Suppressor macrophage treated with lipopolysaccharide for 1 hour (primary cell): ENCODE results near the gene DDX18.
"Not testable (repeated sequence)": the region's sequence is repeated elsewhere in the genome, so short reads cannot be mapped to it uniquely, and the experiment has no call there.

Experiments used
- DNase-seq, 3 donors: peaks; one replicate each; pipeline ENCODE4 v3.0.0-alpha.2; 2020 to 2022

Gene DDX18

DNA sequence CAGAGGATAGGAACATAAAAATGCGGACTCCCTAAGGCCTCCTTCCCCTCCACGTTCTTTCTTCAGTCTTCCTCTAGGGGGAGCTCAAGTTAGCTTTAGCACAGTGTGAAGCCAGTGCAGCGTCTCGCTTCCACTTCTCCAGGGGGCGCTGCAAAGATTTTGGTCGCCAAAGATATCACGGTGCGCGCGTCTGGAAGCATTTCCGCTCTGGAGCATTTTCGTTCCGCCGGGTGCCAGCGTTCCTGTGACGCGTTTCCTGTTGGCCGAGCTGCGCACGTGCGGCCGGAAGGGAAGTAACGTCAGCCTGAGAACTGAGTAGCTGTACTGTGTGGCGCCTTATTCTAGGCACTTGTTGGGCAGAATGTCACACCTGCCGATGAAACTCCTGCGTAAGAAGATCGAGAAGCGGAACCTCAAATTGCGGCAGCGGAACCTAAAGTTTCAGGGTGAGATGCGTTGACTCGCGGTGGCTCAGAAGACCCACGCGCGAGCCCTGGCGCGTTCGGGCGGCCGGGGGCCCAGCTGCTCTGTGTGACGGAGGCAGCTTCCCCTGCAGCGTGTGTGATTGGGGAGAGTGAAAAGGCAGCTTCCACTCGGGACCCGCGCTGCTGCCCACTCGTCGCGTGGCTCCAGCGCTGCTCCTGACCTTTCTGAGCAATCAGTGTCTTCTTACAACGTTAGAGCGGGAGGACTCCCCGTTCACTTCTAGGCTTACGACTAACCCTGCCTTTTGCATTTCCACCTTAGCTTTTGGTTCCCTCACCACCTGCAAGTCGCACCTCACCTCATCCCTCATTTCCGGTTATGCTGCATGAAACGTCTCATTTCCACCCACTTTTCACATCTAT is at the start of gene DDX18:
Gene DDX18, plus strand, starts transcription at position 275 of the 848 bp plus-strand sequence. Its CDS starts 87 bp downstream, at position 362.
- DNase-seq = peak; percentile 98 to 100 (median 100)

DNA sequence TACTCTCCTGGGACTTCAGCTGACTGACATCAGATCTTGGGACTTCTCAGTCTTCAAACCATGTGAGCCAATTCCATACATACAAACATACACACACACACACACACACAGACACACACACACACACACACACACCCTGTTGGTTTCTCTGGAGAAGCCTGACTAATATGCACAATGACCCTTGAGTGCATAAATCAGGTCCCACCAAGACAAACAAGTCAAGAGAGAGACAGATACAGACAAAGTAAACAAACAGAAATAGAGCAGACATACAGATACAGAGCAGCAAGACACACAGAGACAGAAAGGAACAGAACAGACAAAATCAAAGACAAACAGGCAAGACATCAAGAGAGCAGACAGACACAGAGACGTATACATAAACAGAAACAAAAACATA is 43.8 kb upstream of the DDX18 start:
- no peak for DNase-seq

DNA sequence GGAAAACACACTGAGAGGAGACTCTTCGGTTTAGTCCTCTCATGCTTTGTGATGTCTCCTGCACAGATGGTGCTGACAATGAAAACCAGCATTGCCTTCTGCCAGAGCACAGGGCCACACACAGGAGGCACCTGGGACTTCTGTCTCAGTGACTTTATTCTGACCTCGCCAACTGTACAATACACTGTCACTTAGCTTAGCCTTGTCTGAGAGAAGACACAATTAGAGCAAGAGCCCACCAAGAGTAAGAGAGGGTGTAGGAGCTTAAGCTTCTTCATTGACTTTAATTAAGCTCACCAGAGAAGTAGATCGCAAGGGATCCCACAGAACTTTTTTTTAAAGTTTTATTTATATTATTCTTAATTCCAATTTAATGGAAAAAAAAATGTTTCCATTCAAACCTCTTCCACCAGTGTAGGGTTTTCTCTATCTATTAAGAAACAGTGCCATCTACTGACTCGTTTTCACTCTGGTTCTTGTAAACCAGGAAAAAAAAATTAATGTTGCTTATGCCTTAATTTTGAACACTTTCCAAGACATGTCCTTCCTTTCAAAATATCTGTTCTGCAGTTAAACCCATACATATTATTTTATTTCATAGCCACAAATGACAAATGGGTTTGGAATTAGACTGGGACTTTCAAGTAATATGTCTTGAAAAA is 42.4 kb upstream of the DDX18 start:
- peak in 2 of 3 donors; percentile 3 to 14 for DNase-seq

DNA sequence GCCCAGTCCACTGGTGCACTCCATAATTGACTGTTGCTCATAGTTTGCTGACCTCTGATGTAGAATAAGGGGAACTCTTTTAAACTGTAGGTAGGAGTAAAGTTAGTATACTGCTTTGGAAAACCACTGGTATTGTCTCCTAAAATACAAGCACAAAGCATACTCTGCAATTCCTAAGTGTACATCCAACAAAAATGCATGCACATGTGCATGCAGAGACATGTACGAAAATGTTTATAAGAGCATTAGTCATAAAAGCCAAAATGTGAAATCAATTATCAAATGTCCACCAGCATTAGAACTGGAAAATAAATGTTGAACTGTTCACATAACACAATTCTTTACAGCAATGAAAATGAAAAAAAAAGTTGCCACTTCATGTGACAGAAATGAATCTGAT is 39.8 kb upstream of the DDX18 start:
- DNase-seq = no peak

DNA sequence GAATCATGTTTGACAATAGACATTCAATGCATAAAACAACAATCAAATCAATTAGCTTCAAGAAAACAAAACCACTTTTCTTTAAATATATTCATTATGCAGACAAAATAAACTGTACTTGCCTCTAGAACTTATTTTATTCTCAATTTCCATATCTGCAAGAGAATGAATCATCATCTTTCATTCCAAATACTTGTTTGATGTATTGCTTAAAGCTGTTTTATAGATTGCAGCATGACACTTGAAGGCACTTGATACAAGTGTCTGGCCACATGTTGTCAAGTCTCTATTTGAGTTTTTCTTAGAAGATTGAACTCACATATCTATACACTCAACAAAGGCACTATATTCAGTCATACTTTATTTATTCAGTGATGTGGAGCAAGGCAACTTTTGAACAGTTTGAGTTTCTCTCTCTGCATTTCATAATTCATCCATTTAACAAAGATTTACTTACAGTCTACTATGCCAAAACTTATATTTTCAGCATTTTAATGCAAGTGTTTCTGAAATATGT is 38.7 kb upstream of the DDX18 start:
- no peak for DNase-seq

DNA sequence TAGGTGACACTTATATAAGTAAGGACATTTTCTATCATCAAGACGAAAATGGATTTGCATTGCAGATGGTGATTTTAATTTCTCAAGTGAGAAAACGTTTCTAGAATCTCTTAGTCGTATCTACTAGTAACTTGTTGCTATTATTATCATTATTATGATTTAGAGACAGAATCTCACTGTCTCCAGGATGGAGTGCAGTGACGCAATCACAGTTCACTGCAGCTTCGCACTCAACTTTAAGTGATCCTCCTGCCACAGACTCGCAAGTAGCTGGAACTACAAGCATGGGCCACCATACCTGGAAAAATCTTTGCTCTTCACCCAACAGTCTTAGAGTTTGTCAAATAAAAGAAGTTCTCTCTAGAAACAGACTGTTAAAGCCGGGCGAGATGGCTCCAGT is 37.6 kb upstream of the DDX18 start:
- no peak for DNase-seq

DNA sequence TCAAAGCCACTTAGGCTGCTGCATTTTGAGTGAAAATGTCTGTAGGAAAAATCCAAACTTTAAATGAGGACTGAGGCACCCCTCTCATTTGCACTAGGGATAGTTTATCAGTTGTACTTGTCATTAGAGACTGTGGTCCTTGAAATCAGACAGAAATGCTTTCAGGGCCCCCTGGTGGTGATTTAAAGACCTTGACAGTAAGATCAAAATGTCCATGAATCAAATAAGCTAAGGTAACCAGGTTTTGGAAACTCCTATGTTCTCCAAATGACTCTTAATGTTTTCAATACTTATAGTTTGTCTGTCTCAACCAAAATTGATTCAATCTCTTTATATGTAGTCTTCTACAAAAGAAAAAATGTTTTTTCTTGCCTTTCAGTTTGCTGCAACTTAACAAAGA is 28.8 kb upstream of the DDX18 start:
- DNase-seq = peak; percentile 57 to 66 (median 60)

DNA sequence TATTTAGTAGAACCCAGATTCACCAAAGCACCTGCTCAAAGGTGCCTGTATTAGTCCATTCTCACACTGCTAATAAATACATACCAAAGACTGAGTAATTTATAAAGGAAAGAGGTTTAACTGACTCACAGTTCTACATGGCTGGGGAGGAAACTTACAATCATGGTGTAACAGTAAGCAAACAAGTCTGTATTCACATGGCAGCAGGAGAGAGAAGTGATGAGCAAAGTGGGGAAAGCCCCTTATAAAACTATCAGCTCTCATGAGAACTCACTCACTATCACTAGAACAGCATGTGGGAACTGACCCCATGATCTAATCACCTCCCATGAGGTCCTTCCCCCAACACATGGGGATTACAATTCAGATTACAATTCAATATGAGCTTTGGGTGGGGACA is 28.0 kb upstream of the DDX18 start:
- DNase-seq = peak; percentile 9 to 47 (median 22)

DNA sequence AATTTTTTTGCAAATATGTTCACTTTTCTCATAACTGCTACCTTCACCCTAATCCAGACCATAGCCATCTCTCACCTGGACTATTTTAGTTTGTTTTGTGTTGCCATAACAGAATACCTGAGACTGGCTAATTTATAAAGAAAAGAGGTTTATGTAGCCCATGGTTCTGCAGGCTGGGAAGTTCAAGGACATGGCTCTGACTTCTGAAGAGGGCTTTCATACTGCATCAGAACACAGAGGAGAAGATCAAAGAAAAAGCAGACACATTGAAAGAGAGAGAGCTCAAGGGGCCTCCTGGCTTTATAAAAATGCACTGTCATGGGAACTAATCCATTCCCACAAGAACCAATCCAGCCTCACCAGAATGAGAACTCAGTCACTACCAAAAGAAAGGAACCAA is 25.0 kb upstream of the DDX18 start:
- no peak for DNase-seq

DNA sequence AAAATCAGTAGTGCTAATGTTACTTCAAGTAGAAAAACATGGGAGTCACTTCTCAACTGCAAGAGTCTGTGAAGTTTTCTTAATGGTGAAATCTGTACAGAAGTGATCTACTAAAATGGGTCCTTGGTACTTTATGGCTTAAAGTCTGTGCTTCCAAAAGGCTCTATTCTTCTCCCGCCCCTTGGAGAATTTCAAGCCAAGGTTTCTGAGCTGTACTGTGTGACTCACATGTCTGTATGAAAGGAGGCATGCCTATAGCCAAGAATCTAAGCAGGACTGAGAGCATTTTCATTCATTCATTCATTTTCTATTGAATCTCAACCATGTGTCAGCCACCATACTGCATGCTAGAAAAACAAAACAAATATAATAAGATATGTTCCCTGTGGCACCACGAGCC is 19.8 kb upstream of the DDX18 start:
- no peak for DNase-seq

DNA sequence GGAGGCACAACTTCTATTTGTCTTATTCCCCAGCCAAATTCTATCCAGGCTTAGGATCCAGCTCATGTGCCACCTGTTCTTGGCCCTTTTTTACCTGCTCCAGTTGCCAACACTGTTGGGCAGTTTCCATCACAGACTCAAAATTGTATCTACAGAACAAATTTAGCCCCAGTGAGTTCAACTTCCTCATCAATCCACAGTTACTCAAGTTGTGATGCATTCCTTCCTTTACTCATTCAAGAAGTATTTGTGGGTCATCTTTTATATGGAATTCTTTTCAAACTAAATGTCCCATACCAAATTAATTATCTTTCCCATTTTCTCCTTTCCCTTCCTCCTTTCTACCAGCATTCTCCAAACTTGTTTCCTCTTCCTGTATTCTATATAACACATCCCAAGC is 12.7 kb upstream of the DDX18 start:
- no peak for DNase-seq

DNA sequence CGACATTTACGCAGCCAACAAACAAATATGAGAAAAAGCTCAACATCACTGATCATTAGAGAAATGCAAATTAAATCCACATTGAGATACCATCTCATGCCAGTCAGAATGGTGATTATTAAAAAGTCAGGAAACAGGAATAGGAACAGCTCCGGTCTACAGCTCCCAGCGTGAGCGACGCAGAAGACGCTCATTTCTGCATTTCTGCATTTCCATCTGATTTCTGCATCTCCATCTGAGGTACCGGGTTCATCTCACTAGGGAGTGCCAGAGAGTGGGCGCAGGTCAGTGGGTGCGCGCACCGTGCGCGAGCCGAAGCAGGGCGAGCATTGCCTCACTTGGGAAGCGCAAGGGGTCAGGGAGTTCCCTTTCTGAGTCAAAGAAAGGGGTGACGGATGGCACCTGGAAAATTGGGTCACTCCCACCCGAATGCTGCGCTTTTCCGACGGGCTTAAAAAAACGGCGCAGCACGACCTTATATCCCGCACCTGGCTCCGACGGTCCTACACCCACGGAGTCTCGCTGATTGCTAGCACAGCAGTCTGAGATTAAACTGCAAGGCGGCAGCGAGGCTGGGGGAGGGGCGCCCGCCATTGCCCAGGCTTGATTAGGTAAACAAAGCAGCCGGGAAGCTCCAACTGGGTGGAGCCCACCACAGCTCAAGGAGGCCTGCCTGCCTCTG is 10.7 kb upstream of the DDX18 start:
- not testable (repeated sequence) for DNase-seq

DNA sequence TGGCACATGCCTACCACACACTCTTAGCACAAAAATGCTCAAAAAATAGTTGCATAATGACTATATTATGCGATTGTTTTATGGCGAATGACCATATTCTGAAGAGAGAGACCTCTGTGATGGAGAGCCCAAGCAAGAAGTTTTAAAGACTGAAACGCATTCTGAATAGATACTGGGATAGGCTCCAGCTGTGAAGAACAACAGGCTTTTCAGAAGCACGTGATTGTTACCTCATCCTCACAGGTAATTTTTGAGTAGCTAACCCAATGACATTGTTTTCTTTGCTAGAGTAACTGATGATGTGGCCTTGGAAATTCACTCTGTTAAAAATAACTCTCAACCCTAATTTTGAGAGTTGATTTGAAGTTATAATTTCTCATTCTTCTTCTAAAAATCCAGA is 2.0 kb upstream of the DDX18 start:
- DNase-seq = no peak

DNA sequence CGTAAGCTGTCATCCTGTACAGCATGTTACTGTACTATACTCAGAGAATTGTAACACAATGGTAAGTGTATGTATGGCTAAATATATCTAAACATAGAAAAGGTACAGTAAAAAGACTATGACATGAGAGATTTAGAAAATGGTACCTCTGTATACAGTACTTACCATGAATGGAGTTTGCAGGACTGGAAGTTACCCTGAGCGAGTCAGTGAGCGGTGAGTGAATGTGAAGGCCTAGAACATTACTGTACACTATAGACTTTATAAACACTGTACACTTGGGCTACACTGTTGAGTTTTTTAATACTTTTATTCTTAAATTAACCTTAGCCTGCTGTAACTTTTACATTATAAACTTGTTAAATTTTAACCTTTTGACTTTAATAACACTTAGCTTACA is 1.5 kb downstream of the DDX18 start:
- DNase-seq = peak in 1 of 3 donors; percentile 9

DNA sequence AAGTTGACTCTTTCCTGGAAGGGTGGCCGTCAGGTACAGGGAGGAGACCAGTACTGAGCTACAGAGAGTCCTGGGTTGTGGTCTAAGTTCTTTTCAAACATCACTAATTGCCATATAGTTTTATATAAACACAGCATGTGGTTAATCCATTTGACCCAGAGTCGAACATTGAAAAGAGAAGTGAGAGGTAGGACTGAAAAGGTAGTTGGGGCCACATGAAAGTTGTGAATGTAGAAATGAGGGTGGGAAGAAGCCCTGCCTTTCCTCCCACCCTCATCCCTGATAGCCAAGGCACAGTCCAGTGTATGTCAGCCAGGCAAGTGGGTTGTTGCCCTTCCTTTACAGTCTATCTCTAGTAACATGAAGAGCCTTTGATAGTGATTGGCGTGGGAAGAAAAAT is 4.4 kb downstream of the DDX18 start:
- no peak for DNase-seq

DNA sequence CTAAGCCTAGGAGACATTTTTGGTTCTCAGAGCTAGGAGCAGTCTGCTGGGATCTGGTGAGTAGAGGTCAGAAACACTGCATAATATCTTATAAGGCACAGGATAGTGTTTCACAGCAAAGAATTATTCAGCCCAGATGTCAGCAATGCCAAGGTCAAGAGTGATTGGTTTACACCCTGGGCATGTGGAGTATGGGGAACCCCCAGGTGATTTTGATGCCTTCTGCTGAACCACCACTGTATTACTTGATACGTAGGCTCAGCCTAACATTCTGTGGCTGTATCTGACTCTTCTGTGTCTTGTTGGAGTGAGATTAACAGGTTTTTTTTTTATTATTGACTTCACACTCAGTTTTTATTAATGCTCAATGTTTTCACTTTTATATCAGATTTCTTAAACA is 6.0 kb downstream of the DDX18 start:
- DNase-seq = peak in 1 of 3 donors; percentile 7

DNA sequence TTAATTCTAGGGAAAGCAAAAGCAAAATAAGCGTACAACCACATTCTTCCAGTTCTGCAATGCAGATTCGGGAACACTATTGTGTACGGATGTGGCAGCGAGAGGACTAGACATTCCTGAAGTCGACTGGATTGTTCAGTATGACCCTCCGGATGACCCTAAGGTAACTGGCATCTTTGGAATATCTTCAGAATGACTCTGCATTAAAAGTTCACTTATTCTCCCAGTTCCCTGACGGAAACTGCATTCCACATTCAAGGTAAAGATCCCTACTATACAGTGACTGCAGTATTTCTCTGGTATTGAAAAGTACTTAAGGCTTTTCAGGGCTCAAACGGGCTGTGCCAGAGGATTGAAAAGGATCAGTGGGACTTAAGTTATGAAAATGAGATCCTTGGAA is 10.9 kb downstream of the DDX18 start:
- no peak for DNase-seq

DNA sequence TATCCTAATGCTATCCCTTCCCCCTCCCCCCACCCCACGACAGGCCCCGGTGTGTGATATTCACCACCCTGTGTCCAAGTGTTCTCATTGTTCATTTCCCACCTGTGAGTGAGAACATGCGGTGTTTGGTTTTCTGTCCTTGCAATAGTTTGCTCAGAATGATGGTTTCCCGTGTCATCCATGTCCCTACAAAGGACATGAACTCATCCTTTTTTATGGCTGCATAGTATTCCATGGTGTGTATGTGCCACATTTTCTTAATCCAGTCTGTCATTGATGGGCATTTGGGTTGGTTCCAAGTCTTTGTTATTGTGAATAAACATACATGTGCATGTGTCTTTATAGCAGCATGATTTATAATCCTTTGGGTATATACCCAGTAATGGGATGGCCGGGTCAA is 13.0 kb downstream of the DDX18 start:
- not testable (repeated sequence) for DNase-seq

DNA sequence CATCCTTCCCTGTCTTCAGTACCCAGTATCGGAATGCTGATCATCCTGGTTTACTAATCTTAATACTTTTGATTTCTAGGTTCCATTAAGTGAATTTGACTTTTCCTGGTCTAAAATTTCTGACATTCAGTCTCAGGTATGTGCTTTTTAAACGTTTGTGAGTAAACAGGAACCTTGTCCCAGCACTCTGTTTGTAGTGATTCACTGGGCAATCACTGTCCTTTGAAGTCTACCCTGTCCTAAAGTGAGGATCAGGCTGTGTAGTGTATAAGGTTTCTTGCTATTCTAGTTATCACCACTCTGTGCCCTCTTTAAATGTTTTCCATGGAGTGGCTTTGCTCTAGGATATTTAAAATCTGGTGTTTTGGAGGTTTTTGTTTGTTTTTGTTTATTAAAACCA is 14.4 kb downstream of the DDX18 start:
- no peak for DNase-seq

DNA sequence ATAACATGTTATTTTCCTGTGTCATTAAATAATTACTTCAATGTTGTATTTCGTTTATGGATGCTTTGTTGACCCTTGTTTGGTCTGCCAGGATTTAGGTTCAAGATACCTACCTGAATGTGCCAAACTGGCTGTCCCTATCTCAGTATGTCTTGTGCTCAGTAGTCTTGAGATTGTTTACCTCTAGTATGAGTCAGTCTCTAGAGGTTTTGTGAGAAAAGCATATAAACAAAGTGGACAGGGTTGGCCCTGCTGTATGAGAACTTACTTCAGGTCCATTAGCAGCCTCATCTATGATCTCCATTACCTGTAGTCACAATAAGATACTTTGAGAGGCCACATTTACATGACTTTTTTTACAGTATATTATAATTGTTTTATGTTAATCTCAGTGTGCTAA is 17.8 kb downstream of the DDX18 start:
- no peak for DNase-seq

DNA sequence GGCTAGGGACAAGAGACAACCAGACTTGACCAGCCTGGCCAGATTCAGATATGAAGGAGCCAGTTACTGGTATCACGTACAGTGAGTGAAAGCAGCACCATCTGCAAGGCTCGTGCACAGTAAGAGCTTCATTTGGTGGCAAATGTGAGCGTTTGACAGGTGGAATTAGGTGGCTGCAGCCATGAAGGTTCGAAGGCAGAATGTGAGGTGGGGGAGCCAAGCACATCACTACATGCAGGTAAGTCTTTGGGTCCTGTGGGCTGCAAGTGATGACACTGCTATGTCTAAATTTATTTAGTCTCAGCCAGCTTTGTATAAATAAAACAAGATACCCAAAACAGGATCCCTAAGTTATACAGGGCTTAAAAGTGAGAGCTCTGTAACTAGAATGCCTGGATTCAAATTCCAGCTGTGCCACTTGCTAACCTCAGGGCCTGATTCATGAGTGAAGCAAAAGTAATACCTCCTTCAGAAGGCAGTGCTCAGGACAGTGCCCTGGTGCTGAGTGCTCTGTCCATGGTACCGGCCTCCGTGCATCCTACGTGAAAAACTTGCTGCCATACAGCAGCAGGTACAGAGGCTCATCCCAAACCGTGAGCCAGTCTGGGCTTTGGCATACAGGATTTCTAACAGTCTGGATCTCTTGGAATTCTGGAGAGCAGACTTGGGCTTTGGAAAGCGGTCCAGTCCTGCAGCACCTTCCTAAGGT is 18.6 kb downstream of the DDX18 start:
- peak in 2 of 3 donors; percentile 10 to 11 for DNase-seq

DNA sequence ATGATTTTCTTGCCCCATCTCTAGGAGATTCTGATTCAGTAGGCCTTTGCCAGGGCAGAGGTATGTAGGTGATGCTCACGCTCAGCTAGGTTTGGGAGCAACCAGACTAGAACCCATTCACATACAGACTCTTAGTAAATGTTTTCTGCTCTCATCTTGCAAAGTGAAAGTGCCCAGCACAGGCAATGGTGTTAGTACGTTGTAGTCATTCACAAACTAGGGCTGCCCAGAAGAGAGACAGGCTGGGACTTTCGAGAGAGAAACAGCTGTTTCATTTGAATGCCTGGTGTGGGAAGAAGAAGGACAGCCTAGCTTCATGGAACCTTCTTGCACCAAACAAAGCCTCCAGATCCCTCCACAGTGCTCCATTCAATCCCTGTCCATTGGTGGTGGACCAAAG is 19.4 kb downstream of the DDX18 start:
- DNase-seq = no peak

DNA sequence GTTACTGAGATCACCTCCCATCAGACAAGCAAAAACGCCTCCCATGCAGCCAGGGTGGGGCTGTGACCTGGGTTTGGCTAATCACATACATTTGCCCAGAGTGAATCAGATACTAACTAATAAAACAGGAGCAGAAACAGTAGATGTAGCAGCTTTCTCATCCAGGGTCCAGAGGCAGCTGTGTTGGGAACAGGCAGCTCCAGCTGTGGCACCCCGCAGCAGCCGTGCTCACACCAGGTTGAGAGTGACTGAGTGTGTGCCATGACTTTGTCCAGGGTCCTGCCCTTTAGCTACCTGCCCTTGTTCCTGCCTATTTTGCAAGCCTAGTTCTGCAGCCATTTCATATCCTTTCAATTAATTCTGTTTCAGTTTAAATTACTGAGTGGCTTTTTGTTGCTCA is 20.5 kb downstream of the DDX18 start:
- no peak for DNase-seq
